Fibroblast of lung (primary cell): ENCODE data around the gene NUP214.

Source experiments
- CTCF ChIP-seq, 2 donors: IDR thresholded peaks in 1 of 2; conservative IDR thresholded peaks in 1 of 2; 1 replicate in 1 of 2; 2 replicates in 1 of 2; pipeline ENCODE4 v1.5.1; 2011 to 2012; ENCODE audit warnings: low read length in 2 of 2, control low read depth in 1 of 2, inconsistent platforms in 1 of 2, low read depth in 1 of 2, mild to moderate bottlenecking in 1 of 2
- EZH2 ChIP-seq: IDR thresholded peaks from 2 replicates; pipeline ENCODE4 v1.5.1; 2012; ENCODE audit warnings: low read length, control low read depth, mild to moderate bottlenecking; ENCODE audit errors: missing control alignments

GRCh38 chr9:131270171-131271015, 145.0 kb downstream of the NUP214 start:
- TF ChIP-seq CTCF (conservative IDR thresholded peaks at IDR 0.05 in 1 of 2, IDR thresholded peaks at IDR 0.05 in 1 of 2; ENCODE audit: low read depth in 1 of 2, low read length in 2 of 2): no peak
- no peak for TF ChIP-seq EZH2
